Tibial nerve (tissue), 4 donors: ENCODE results near the gene FIBCD1. TPM values are rescaled to one million over a fixed set of nuclear protein-coding genes. Genes with fewer than 3 reads are reported as not detected.

ENCODE experiments used
- DNase-seq, 2 donors: peaks; one replicate each; pipeline ENCODE4 v3.0.0-alpha.2; 2019; ENCODE audit warnings: low spot score in 2 of 2
- H3K27ac ChIP-seq, 4 donors: fragments of 200-600 bp; sonication (generic) in 3 of 4; one replicate each; pipeline ENCODE4 v1.5.1; 2017 to 2019; ENCODE audit warnings: mild to moderate bottlenecking in 1 of 4
- H3K27me3 ChIP-seq, 2 donors: fragments of 200-600 bp; sonication (generic) in 1 of 2; one replicate each; pipeline versions ENCODE4 v1.5.1 to v1.6.0; 2017 to 2019
- H3K36me3 ChIP-seq, 3 donors: fragments of 200-600 bp; sonication (generic); one replicate each; pipeline ENCODE4 v1.5.1; 2018 to 2019
- H3K4me1 ChIP-seq, 4 donors: fragments of 200-600 bp; sonication (generic) in 3 of 4; one replicate each; pipeline ENCODE4 v1.5.1; 2017 to 2019
- H3K4me3 ChIP-seq, 4 donors: fragments of 200-600 bp; sonication (generic) in 3 of 4; one replicate each; pipeline ENCODE4 v1.5.1; 2017 to 2019; ENCODE audit warnings: mild to moderate bottlenecking in 1 of 4, moderate library complexity in 1 of 4
- H3K9me3 ChIP-seq, 4 donors: fragments of 200-600 bp; sonication (generic) in 3 of 4; one replicate each; pipeline ENCODE4 v1.5.1; 2017 to 2019
- EP300 ChIP-seq, 2 donors: sonication (generic); formaldehyde crosslinking; IDR thresholded peaks; one replicate each; pipeline ENCODE4 v1.6.1; 2017; ENCODE audit warnings: antibody characterized with exemption in 2 of 2, mild to moderate bottlenecking in 1 of 2
- POLR2A ChIP-seq, 2 donors: fragments of 450-650 bp; IDR thresholded peaks; one replicate each; pipeline ENCODE4 v1.6.1; 2017; ENCODE audit warnings: antibody characterized with exemption in 2 of 2, mild to moderate bottlenecking in 2 of 2, moderate library complexity in 2 of 2
- WGBS, 2 donors: methylation state at CpG; one replicate each; pipeline ENCODE4 v1.1.5; 2018; 5-methylcytosine and 5-hydroxymethylcytosine counted together
- total RNA-seq, 4 donors: library from RNA; depleted of rRNA; stranded (reverse); fragments of >200 nt; gene quantifications; one replicate each; pipeline ENCODE4 v1.1.0, GENCODE V29; 2016
- TF ChIP-seq, protein P1 (sequence below), 5 experiments: fragments of 200-600 bp in 3 of 5; fragments of 450-650 bp in 2 of 5; sonication (generic) in 3 of 5; IDR thresholded peaks; one replicate each; pipeline ENCODE4 v1.5.1; 2016 to 2019; ENCODE audit warnings: antibody characterized with exemption in 5 of 5, mild to moderate bottlenecking in 3 of 5, moderate library complexity in 2 of 5

Gene FIBCD1
- total RNA-seq, 4 donors from 2014 or later = not detected

DNA sequence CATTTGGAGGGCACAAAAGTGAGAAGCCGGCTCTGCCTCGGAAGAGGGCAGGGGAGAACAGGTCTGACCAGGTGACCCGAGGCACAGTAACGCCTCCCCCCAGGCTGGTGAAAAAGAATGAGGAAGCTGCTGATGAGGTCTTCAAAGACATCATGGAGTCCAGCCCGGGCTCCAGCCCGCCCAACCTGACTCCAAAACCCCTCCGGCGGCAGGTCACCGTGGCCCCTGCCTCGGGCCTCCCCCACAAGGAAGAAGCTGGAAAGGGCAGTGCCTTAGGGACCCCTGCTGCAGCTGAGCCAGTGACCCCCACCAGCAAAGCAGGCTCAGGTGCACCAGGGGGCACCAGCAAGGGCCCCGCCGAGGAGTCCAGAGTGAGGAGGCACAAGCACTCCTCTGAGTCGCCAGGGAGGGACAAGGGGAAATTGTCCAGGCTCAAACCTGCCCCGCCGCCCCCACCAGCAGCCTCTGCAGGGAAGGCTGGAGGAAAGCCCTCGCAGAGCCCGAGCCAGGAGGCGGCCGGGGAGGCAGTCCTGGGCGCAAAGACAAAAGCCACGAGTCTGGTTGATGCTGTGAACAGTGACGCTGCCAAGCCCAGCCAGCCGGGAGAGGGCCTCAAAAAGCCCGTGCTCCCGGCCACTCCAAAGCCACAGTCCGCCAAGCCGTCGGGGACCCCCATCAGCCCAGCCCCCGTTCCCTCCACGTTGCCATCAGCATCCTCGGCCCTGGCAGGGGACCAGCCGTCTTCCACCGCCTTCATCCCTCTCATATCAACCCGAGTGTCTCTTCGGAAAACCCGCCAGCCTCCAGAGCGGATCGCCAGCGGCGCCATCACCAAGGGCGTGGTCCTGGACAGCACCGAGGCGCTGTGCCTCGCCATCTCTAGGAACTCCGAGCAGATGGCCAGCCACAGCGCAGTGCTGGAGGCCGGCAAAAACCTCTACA lies 54.2 kb downstream of the FIBCD1 start:
- H3K36me3 ChIP-seq = peaks cover 18 to 100% (median 40%) of the 10 kb centered on the region in 3 donors
- 85 to 87% methylated on average over 39 to 47 of the region's 47 CpGs for WGBS, 2 donors

DNA sequence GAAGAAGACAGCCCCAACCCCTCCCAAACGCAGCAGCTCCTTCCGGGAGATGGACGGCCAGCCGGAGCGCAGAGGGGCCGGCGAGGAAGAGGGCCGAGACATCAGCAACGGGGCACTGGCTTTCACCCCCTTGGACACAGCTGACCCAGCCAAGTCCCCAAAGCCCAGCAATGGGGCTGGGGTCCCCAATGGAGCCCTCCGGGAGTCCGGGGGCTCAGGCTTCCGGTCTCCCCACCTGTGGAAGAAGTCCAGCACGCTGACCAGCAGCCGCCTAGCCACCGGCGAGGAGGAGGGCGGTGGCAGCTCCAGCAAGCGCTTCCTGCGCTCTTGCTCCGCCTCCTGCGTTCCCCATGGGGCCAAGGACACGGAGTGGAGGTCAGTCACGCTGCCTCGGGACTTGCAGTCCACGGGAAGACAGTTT lies 54.9 kb downstream of the FIBCD1 start:
- Histone ChIP-seq H3K36me3 (peaks cover 18 to 100% (median 46%) of the 10 kb centered on the region in 3 donors), H3K4me1 (no peaks in the 10 kb centered on the region), H3K27ac (no peak overlapping the region)

More for the DNA sequence above, 54.2 kb downstream of the FIBCD1 start:
- TF ChIP-seq EP300 (IDR thresholded peaks at IDR 0.05) = no peak
- TF ChIP-seq POLR2A (IDR thresholded peaks at IDR 0.05) = no peak
- TF ChIP-seq, protein P1, sequence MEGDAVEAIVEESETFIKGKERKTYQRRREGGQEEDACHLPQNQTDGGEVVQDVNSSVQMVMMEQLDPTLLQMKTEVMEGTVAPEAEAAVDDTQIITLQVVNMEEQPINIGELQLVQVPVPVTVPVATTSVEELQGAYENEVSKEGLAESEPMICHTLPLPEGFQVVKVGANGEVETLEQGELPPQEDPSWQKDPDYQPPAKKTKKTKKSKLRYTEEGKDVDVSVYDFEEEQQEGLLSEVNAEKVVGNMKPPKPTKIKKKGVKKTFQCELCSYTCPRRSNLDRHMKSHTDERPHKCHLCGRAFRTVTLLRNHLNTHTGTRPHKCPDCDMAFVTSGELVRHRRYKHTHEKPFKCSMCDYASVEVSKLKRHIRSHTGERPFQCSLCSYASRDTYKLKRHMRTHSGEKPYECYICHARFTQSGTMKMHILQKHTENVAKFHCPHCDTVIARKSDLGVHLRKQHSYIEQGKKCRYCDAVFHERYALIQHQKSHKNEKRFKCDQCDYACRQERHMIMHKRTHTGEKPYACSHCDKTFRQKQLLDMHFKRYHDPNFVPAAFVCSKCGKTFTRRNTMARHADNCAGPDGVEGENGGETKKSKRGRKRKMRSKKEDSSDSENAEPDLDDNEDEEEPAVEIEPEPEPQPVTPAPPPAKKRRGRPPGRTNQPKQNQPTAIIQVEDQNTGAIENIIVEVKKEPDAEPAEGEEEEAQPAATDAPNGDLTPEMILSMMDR (IDR thresholded peaks at IDR 0.05) = no peak
- no peak overlapping the region for H3K27ac ChIP-seq
- DNase-seq = no peak
- H3K27me3 ChIP-seq = no peaks in the 10 kb centered on the region
- no peaks in the 10 kb centered on the region for H3K9me3 ChIP-seq
- H3K4me1 ChIP-seq = no peaks in the 10 kb centered on the region
- no peak overlapping the region for H3K4me3 ChIP-seq

DNA sequence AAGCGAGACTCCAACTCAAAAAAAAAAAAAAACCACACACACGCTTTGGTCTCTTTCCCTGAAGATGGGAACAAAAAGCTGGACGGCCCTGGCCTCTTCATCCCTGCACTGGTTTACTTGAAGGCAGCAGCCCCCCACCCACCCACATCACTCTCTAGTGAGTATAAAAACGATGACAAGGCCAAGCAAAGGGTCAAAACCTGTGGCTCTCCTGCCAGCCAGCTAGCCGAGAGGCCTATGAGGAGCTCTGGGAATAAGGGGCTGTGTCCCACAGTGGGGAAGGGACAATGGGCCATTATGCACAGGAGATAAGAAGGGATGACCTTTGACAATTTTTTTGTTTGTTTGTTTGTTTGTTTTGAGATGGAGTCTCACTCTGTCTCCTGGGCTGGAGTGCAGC lies 55.6 kb downstream of the FIBCD1 start:
- no peaks in the 10 kb centered on the region for H3K27me3 ChIP-seq
- H3K4me1 ChIP-seq = no peaks in the 10 kb centered on the region
- H3K4me3 ChIP-seq = no peak overlapping the region
- 59 to 68% methylated on average over 5 of the region's 5 CpGs for WGBS, 2 donors
- no peaks in the 10 kb centered on the region for H3K9me3 ChIP-seq
- no peak overlapping the region for H3K27ac ChIP-seq
- peaks cover 18 to 100% (median 46%) of the 10 kb centered on the region in 3 donors for H3K36me3 ChIP-seq
- no peak for TF ChIP-seq EP300 (IDR thresholded peaks at IDR 0.05)
- no peak for TF ChIP-seq POLR2A (IDR thresholded peaks at IDR 0.05)
- TF ChIP-seq, protein P1 (IDR thresholded peaks at IDR 0.05) = no peak
- no peak for DNase-seq

More for the DNA sequence above, 54.9 kb downstream of the FIBCD1 start:
- H3K27me3 ChIP-seq = no peaks in the 10 kb centered on the region
- 80 to 86% methylated on average over 24 to 25 of the region's 25 CpGs for WGBS, 2 donors
- no peak for DNase-seq
- TF ChIP-seq EP300 (IDR thresholded peaks at IDR 0.05) = no peak
- TF ChIP-seq POLR2A (IDR thresholded peaks at IDR 0.05) = no peak
- TF ChIP-seq, protein P1 (IDR thresholded peaks at IDR 0.05) = no peak
- no peaks in the 10 kb centered on the region for H3K9me3 ChIP-seq
- H3K4me3 ChIP-seq = no peak overlapping the region

DNA sequence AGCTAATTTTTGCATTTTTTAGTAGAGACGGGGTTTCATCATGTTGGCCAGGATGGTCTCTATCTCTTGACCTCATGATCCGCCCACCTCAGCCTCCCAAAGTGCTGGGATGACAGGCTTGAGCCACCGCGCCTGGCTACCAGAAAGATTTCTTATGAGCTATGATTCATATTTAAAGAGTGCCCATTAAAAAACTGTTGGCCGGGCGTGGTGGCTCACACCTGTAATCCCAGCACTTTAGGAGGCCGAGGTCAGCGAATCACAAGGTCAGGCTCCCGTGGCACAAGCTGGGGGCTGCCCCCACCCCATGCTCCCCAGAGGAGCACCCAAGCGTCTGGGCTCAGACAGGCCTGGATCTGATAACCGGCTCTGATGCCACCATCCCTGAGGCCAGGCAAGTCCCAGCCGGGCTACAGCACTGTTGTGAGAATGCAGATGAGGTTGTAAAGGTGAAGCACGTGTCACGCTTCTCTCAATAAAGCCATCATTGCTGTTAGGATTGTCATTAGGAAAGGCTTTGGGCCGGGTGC lies 56.3 kb downstream of the FIBCD1 start:
- Histone ChIP-seq H3K27me3 (no peaks in the 10 kb centered on the region), H3K4me3 (no peak overlapping the region), H3K36me3 (peaks cover 11 to 100% (median 46%) of the 10 kb centered on the region in 3 donors), H3K4me1 (no peaks in the 10 kb centered on the region), H3K9me3 (no peaks in the 10 kb centered on the region), H3K27ac (no peak overlapping the region)
- TF ChIP-seq, protein P1 (IDR thresholded peaks at IDR 0.05) = no peak
- TF ChIP-seq POLR2A (IDR thresholded peaks at IDR 0.05) (no peak), EP300 (IDR thresholded peaks at IDR 0.05) (no peak)
- WGBS, 2 donors = 83 to 85% methylated on average over 15 of the region's 15 CpGs
- no peak for DNase-seq

DNA sequence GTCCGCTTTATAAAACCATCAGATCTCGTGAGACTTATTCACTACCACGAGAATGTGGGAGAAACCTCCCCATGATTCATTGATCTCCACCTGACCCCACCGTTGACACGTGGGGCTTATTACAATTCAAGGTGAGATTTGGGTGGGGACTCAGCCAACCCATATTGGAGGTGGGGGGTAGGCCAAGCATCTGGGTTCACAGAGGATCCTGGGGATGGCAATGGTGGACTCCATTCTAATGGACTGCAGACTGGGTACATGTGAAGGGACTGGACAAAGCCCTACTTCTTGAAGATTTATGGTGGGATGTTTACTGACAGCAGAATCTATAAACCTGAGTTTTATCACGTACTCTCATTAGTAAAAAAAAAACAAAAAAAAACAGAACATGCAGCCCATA lies 57.5 kb downstream of the FIBCD1 start:
- no peak overlapping the region for H3K4me3 ChIP-seq
- H3K4me1 ChIP-seq = no peaks in the 10 kb centered on the region
- peaks cover 11 to 99% (median 40%) of the 10 kb centered on the region in 3 donors for H3K36me3 ChIP-seq
- H3K27me3 ChIP-seq = no peaks in the 10 kb centered on the region
- no peak for DNase-seq
- no peak overlapping the region for H3K27ac ChIP-seq
- WGBS, 2 donors = 87 to 88% methylated on average over 6 of the region's 6 CpGs
- H3K9me3 ChIP-seq = no peaks in the 10 kb centered on the region
- TF ChIP-seq, protein P1 (IDR thresholded peaks at IDR 0.05) = no peak
- TF ChIP-seq EP300 (IDR thresholded peaks at IDR 0.05) = no peak
- TF ChIP-seq POLR2A (IDR thresholded peaks at IDR 0.05) = no peak
